B cell (primary cell): ENCODE data around the gene RMDN3. TPM values are rescaled to one million over a fixed set of nuclear protein-coding genes. Genes with fewer than 3 reads are reported as not detected.

Source experiments
- ATAC-seq: fragments of 200-7000 bp; cut with Tn5 transposase; one replicate; pipeline ENCODE4 v1.10.0; 2021; ENCODE audit warnings: low read depth, mild to moderate bottlenecking, moderate number of reproducible peaks, moderate library complexity
- CTCF ChIA-PET: fragments of 350-600 bp; sonication (Branson Sonifier 250); formaldehyde crosslinking; loops from one replicate; lab custom pipeline; 2021; ENCODE audit warnings: antibody characterized with exemption, inconsistent platforms; lab: Charles Lee
- POLR2A ChIA-PET: fragments of 350-600 bp; sonication (Branson Sonifier 250); formaldehyde crosslinking; loops from one replicate; lab custom pipeline; 2021; ENCODE audit warnings: antibody characterized with exemption; lab: Charles Lee
- DNase-seq: peaks from one replicate; pipeline ENCODE4 v3.0.0; 2013
- H2AFZ ChIP-seq: 2 replicates; pipeline ENCODE4 v1.6.1; 2012; ENCODE audit warnings: mild to moderate bottlenecking, low read depth, low read length; ENCODE audit not compliant: insufficient read depth, poor library complexity, severe bottlenecking
- H3K27ac ChIP-seq, 2 donors: 1 replicate in 1 of 2; 2 replicates in 1 of 2; pipeline ENCODE4 v1.5.1; 2012 to 2013; ENCODE audit warnings: low read length in 2 of 2, mild to moderate bottlenecking in 2 of 2, moderate library complexity in 1 of 2
- H3K27me3 ChIP-seq, 4 experiments: fragments of 200-600 bp in 1 of 4; sonication (generic) in 1 of 4; replicated peaks in 1 of 4; 1 replicate in 2 of 4; 2 replicates in 2 of 4; pipeline versions ENCODE4 v1.6.1 to v1.7.0; 2013 to 2016; ENCODE audit warnings: low read length in 3 of 4, mild to moderate bottlenecking in 2 of 4, mixed read lengths in 1 of 4, moderate library complexity in 1 of 4; ENCODE audit not compliant: insufficient read depth in 4 of 4, control insufficient read depth in 3 of 4; ENCODE audit errors: control extremely low read depth in 1 of 4
- H3K36me3 ChIP-seq, 2 experiments: replicated peaks in 1 of 2; 1 replicate in 1 of 2; 2 replicates in 1 of 2; pipeline versions ENCODE4 v1.6.1 to v1.7.1; 2013; ENCODE audit warnings: low read length in 1 of 2; ENCODE audit not compliant: insufficient read depth in 2 of 2, control insufficient read depth in 1 of 2; ENCODE audit errors: control extremely low read depth in 1 of 2, extremely low read depth in 1 of 2
- H3K4me1 ChIP-seq, 2 donors: fragments of 200-600 bp in 1 of 2; sonication (generic) in 1 of 2; 1 replicate in 1 of 2; 2 replicates in 1 of 2; pipeline versions ENCODE4 v1.5.1 to v1.6.1; 2013 to 2017; ENCODE audit warnings: low read length in 2 of 2; ENCODE audit not compliant: control insufficient read depth in 2 of 2, insufficient read depth in 2 of 2
- H3K4me2 ChIP-seq: replicated peaks from 2 replicates; pipeline ENCODE3; 2012; ENCODE audit warnings: mild to moderate bottlenecking, low read depth, low read length; ENCODE audit not compliant: poor library complexity, severe bottlenecking
- H3K4me3 ChIP-seq, 5 experiments: fragments of 200-600 bp in 1 of 5; sonication (generic) in 1 of 5; 1 replicate in 3 of 5; 2 replicates in 2 of 5; pipeline versions ENCODE4 v1.5.1 to v1.7.0; 2011 to 2016; ENCODE audit warnings: low read length in 4 of 5, mild to moderate bottlenecking in 4 of 5, low read depth in 2 of 5, control low read depth in 1 of 5, moderate library complexity in 1 of 5; ENCODE audit not compliant: insufficient read depth in 1 of 5; ENCODE audit errors: control extremely low read depth in 1 of 5, extremely low read depth in 1 of 5
- H3K79me2 ChIP-seq: fragments of 200-600 bp; sonication (generic); one replicate; pipeline ENCODE4 v1.6.0; 2016; ENCODE audit warnings: low read length; ENCODE audit not compliant: control insufficient read depth, insufficient read depth
- H3K9ac ChIP-seq: fragments of 200-600 bp; sonication (generic); 2 replicates; pipeline ENCODE4 v1.6.1; 2017; ENCODE audit warnings: mild to moderate bottlenecking, low read length, moderate library complexity
- H3K9me3 ChIP-seq, 3 donors: one replicate each; pipeline versions ENCODE4 v1.6.1 to v1.7.1; 2013; ENCODE audit warnings: low read length in 2 of 3; ENCODE audit not compliant: control insufficient read depth in 2 of 3, insufficient read depth in 1 of 3; ENCODE audit errors: control extremely low read depth in 1 of 3
- H4K20me1 ChIP-seq: 2 replicates; pipeline ENCODE4 v1.6.0; 2012; ENCODE audit warnings: mild to moderate bottlenecking, low read length; ENCODE audit not compliant: insufficient read depth, control insufficient read depth, poor library complexity, severe bottlenecking
- H3K27ac Mint-ChIP-seq: one replicate; pipeline ENCODE4 v1.8.0; 2021; ENCODE audit warnings: mixed read lengths
- H3K27me3 Mint-ChIP-seq: one replicate; pipeline ENCODE4 v1.8.0; 2021; ENCODE audit warnings: mixed read lengths
- H3K4me1 Mint-ChIP-seq: one replicate; pipeline ENCODE4 v1.8.0; 2021; ENCODE audit warnings: mixed read lengths
- H3K4me3 Mint-ChIP-seq: one replicate; pipeline ENCODE4 v1.8.0; 2021; ENCODE audit warnings: mixed read lengths
- H3K9me3 Mint-ChIP-seq: one replicate; pipeline ENCODE4 v1.8.0; 2022; ENCODE audit warnings: mixed read lengths; ENCODE audit not compliant: insufficient read depth
- CTCF ChIP-seq: fragments of 200-600 bp; IDR thresholded peaks from one replicate; pipeline ENCODE4 v1.8.0; 2022; ENCODE audit warnings: antibody characterized with exemption, mild to moderate bottlenecking
- EZH2 ChIP-seq: IDR thresholded peaks from 2 replicates; pipeline ENCODE4 v1.6.1; 2012; ENCODE audit warnings: borderline replicate concordance, low read depth, mild to moderate bottlenecking, moderate library complexity, low read length; ENCODE audit not compliant: insufficient read depth, poor library complexity, severe bottlenecking
- WGBS: methylation state at CpG from one replicate; pipeline ENCODE4 v1.1.5; 2013; ENCODE audit warnings: missing lambda C conversion rate; ENCODE audit not compliant: insufficient coverage; 5-methylcytosine and 5-hydroxymethylcytosine counted together
- intact Hi-C: fragments of 100-400 bp; cut with micrococcal nuclease; formaldehyde crosslinking; loops from one replicate; pipeline ENCODE4 v1.10.0; 2022
- polyA plus RNA-seq: library from polyadenylated mRNA; depleted of rRNA; stranded (reverse); fragments of >200 nt; gene quantifications from 2 replicates; pipeline ENCODE4 v1.2.3, GENCODE V29; 2012
- total RNA-seq, 2 donors: library from RNA; stranded (reverse); fragments of 120-200 nt in 1 of 2; gene quantifications; 1 replicate in 1 of 2; 2 replicates in 1 of 2; pipeline versions ENCODE4 v1.2.3 to v1.2.4, GENCODE V29; 2013 to 2022

RMDN3 gene
- total and polyA plus RNA-seq, 2 donors (not counting 1 experiment from before 2014, with no cell fraction given): 12.4 to 22.1 TPM

- ATAC-seq (no peak), DNase-seq (no peak)
- Mint-ChIP-seq H3K27me3 (no peaks in the 10 kb centered on the region), H3K4me1 (peaks cover 51% of the 10 kb centered on the region), H3K27ac (no peak overlapping the region), H3K9me3 (no peaks in the 10 kb centered on the region), H3K4me3 (no peak overlapping the region)
- no peak overlapping the region for H3K27ac ChIP-seq
- no peak overlapping the region for H3K9ac ChIP-seq
- H3K27me3 ChIP-seq: no peaks in the 10 kb centered on the region
- H3K9me3 ChIP-seq: no peaks in the 10 kb centered on the region
- no peak overlapping the region for H2AFZ ChIP-seq
- H3K36me3 ChIP-seq: peaks cover 0 to 11% of the 10 kb centered on the region in 2 experiments
- CTCF ChIA-PET: interaction anchor here (1.3 to 9.6 kb wide), 3 partner anchors 10 to 22 kb away, joined by 3 to 99 read pairs (median 3); no protein-coding TSS in a partner anchor
- POLR2A ChIA-PET: interaction anchor here (0.6 kb wide), 1 partner anchor 875 kb away, joined by 3 read pairs; no protein-coding TSS in a partner anchor
- WGBS: 93% methylated on average over 6 of the region's 7 CpGs
- peaks cover 45 to 62% of the 10 kb centered on the region in 2 donors for H3K4me1 ChIP-seq
- H3K4me3 ChIP-seq: no peak overlapping the region
- no peaks in the 10 kb centered on the region for H4K20me1 ChIP-seq
- H3K4me2 ChIP-seq: no peak overlapping the region
- intact Hi-C loops: no loop called here
- TF ChIP-seq CTCF: no peak
- TF ChIP-seq EZH2: no peak
- H3K79me2 ChIP-seq: no peaks in the 10 kb centered on the region
Observed at GRCh38 chr15:40766194-40766815, 11.3 kb upstream of the RMDN3 start.

GRCh38 chr15:40764629-40765103, 9.6 kb upstream of the RMDN3 start:
- H3K79me2 ChIP-seq: no peaks in the 10 kb centered on the region
- H3K9ac ChIP-seq: peak overlapping the region; percentile 68
- H4K20me1 ChIP-seq: no peaks in the 10 kb centered on the region
- H2AFZ ChIP-seq: peak overlapping the region; percentile 92
- H3K27ac Mint-ChIP-seq: peak overlapping the region; percentile 63
- H3K4me1 ChIP-seq: peaks cover 35 to 49% of the 10 kb centered on the region in 2 donors
- TF ChIP-seq CTCF: no peak
- TF ChIP-seq EZH2: no peak
- H3K27me3 ChIP-seq: no peaks in the 10 kb centered on the region
- H3K9me3 Mint-ChIP-seq: no peaks in the 10 kb centered on the region
- H3K27ac ChIP-seq: no peak overlapping the region
- CTCF ChIA-PET: interaction anchor here (1.2 to 4.3 kb wide), 3 partner anchors 13 to 70 kb away, joined by 3 to 24 read pairs (median 4); partner anchors contain the start of gene RAD51
- intact Hi-C loops: loop anchor here (1.0 kb wide), 1 partner anchor 9 kb away; the partner anchor contains the start of gene RMDN3
- H3K4me3 Mint-ChIP-seq: peak overlapping the region; percentile 89
- no peaks in the 10 kb centered on the region for H3K9me3 ChIP-seq
- WGBS: 46% methylated on average over 6 of the region's 8 CpGs
- H3K36me3 ChIP-seq: peaks cover 0 to 11% of the 10 kb centered on the region in 2 experiments
- POLR2A ChIA-PET: interaction anchor here (1.3 to 1.6 kb wide), 3 partner anchors 12 to 70 kb away, joined by 3 to 8 read pairs (median 4); partner anchors contain the start of gene RAD51
- H3K4me2 ChIP-seq: peak overlapping the region; percentile 99
- no peak for ATAC-seq
- H3K27me3 Mint-ChIP-seq: no peaks in the 10 kb centered on the region
- peak overlapping the region; percentile 51 to 87 (median 78) for H3K4me3 ChIP-seq
- peaks cover 39% of the 10 kb centered on the region for H3K4me1 Mint-ChIP-seq
- DNase-seq: peak; percentile 26
